ENCODE measurements around the gene AFG3L2. TPM values are rescaled to one million over a fixed set of nuclear protein-coding genes. Genes with fewer than 3 reads are reported as not detected.

The AFG3L2 gene
- total and polyA plus RNA-seq, 9 of the 15 experiments (the other 6 are each of a cell fraction or from before 2014, with no cell fraction given) = 24.1 to 109 (median 84.0) TPM

DNA sequence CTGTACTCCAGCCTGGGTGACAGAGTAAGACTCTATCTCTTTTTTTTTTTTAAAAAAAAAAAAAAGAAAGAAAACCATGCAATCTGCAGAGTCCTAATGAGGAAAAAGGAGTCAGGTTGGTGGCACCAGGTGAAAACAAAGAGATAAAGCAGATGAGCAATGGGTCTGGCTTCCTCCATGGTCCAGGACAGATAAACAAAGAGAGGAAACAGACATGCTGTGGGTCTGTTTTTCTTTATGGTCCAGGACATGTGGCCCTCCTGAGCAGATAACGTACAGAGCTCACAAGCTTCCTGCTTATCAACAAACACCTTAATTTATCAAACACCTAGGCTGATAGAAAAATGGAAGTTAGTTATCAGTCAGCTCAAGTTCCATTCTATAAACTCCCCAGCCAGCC, 93.4 kb downstream of the AFG3L2 start (continued):
- TF ChIP-seq, protein P1, sequence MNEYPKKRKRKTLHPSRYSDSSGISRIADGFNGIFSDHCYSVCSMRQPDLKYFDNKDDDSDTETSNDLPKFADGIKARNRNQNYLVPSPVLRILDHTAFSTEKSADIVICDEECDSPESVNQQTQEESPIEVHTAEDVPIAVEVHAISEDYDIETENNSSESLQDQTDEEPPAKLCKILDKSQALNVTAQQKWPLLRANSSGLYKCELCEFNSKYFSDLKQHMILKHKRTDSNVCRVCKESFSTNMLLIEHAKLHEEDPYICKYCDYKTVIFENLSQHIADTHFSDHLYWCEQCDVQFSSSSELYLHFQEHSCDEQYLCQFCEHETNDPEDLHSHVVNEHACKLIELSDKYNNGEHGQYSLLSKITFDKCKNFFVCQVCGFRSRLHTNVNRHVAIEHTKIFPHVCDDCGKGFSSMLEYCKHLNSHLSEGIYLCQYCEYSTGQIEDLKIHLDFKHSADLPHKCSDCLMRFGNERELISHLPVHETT (CRISPR knock-in tag; conservative IDR thresholded peaks at IDR 0.05 in 1 of 2, IDR thresholded peaks at IDR 0.05 in 1 of 2) = no peak
- TF ChIP-seq ZBTB1 (CRISPR knock-in tag; IDR thresholded peaks at IDR 0.05; ENCODE audit: borderline replicate concordance, low read depth) (no peak), SNIP1 (IDR thresholded peaks at IDR 0.05; ENCODE audit: low read depth) (no peak), CC2D1A (IDR thresholded peaks at IDR 0.05) (0 out of 2 replicates have a peak, but pooled peaks have one; percentile 5), ZFP1 (CRISPR knock-in tag; IDR thresholded peaks at IDR 0.05) (no peak), ZNF384 (IDR thresholded peaks at IDR 0.05; ENCODE audit: low read depth, low read length) (0 out of 2 replicates have a peak, but pooled peaks have one; percentile 33), POLR2A (conservative IDR thresholded peaks at IDR 0.05) (no peak), ARID1B (IDR thresholded peaks at IDR 0.05) (peak; percentile 70), TRIM28 (IDR thresholded peaks at IDR 0.05) (no peak), RBM14 (IDR thresholded peaks at IDR 0.05; ENCODE audit: borderline replicate concordance, insufficient read depth, low read depth, low read length) (no peak), ZNF41 (CRISPR knock-in tag; conservative IDR thresholded peaks at IDR 0.05) (no peak), POLR2B (IDR thresholded peaks at IDR 0.05; ENCODE audit: low read depth, partially characterized antibody) (no peak)
- TF ChIP-seq, protein P2, sequence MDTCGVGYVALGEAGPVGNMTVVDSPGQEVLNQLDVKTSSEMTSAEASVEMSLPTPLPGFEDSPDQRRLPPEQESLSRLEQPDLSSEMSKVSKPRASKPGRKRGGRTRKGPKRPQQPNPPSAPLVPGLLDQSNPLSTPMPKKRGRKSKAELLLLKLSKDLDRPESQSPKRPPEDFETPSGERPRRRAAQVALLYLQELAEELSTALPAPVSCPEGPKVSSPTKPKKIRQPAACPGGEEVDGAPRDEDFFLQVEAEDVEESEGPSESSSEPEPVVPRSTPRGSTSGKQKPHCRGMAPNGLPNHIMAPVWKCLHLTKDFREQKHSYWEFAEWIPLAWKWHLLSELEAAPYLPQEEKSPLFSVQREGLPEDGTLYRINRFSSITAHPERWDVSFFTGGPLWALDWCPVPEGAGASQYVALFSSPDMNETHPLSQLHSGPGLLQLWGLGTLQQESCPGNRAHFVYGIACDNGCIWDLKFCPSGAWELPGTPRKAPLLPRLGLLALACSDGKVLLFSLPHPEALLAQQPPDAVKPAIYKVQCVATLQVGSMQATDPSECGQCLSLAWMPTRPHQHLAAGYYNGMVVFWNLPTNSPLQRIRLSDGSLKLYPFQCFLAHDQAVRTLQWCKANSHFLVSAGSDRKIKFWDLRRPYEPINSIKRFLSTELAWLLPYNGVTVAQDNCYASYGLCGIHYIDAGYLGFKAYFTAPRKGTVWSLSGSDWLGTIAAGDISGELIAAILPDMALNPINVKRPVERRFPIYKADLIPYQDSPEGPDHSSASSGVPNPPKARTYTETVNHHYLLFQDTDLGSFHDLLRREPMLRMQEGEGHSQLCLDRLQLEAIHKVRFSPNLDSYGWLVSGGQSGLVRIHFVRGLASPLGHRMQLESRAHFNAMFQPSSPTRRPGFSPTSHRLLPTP (IDR thresholded peaks at IDR 0.05; ENCODE audit: borderline replicate concordance, extremely low read depth, insufficient read length) = no peak
- TF ChIP-seq, protein P3, sequence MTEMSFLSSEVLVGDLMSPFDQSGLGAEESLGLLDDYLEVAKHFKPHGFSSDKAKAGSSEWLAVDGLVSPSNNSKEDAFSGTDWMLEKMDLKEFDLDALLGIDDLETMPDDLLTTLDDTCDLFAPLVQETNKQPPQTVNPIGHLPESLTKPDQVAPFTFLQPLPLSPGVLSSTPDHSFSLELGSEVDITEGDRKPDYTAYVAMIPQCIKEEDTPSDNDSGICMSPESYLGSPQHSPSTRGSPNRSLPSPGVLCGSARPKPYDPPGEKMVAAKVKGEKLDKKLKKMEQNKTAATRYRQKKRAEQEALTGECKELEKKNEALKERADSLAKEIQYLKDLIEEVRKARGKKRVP (CRISPR knock-in tag; IDR thresholded peaks at IDR 0.05) = no peak
- TF ChIP-seq, protein P4, sequence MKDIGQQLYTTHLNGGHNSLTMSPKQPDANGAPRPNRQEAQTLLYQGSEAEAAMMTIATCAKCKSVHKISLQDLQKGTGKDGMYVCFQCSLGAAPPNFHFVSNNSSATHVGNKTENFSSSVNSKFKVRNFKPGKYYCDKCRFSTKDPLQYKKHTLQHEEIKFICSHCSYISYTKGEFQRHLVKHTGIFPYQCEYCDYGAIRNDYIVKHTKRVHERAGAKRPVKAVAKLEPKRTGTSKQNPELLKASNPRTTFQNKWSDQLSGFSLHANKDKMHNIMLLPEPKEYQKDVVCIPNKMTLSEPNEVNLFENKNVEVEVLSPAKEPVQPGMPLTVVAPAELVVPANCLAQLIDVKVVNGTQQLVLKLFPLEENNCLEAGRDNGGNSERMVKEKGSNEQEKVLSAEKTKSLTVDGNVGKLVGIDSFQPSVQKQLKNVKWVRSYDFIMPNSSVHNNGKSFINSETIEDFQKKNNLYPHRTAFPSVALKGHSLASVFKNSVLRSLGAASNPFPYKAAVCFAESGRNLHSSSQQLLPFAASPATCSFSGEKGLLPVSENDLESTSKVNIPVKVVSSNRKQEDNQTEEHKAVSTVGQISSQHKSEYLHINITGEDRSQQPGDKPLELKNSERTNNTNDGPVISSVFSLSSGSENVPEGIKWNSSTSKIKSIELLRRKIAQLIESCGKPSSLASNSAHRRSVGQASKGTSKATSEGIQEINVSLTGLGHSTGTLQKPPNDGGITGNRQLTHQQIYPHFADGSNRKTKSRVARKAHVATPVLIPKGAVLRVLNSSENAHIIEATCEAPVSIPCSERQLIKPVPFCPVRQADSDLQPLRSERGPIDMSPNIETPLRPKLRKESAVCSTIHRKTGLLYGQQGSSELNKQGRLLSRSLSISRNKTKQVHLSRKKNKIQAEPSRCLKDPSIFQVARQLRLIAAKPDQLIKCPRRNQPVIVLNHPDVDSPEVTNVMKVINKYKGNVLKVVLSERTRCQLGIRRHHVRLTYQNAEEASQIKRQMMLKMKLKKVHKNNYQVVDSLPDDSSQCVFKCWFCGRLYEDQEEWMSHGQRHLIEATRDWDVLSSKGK (CRISPR knock-in tag; IDR thresholded peaks at IDR 0.05) = no peak
- TF ChIP-seq, protein P5, sequence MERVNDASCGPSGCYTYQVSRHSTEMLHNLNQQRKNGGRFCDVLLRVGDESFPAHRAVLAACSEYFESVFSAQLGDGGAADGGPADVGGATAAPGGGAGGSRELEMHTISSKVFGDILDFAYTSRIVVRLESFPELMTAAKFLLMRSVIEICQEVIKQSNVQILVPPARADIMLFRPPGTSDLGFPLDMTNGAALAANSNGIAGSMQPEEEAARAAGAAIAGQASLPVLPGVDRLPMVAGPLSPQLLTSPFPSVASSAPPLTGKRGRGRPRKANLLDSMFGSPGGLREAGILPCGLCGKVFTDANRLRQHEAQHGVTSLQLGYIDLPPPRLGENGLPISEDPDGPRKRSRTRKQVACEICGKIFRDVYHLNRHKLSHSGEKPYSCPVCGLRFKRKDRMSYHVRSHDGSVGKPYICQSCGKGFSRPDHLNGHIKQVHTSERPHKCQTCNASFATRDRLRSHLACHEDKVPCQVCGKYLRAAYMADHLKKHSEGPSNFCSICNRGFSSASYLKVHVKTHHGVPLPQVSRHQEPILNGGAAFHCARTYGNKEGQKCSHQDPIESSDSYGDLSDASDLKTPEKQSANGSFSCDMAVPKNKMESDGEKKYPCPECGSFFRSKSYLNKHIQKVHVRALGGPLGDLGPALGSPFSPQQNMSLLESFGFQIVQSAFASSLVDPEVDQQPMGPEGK (CRISPR knock-in tag; IDR thresholded peaks at IDR 0.05; ENCODE audit: borderline replicate concordance) = no peak
